ENCODE measurements around the gene DIS3L2.

GRCh38 chr2:232216028-232216427 lies 254.5 kb downstream of the DIS3L2 start:
- TF ChIP-seq POLR2AphosphoS5 (IDR thresholded peaks at IDR 0.05; ENCODE audit: borderline replicate concordance, low read depth, low read length) (no peak), EZH2 (IDR thresholded peaks at IDR 0.05) (no peak), FOXP2 (optimal IDR thresholded peaks at IDR 0.05; ENCODE audit: control extremely low read depth, extremely low read length, insufficient read depth) (no peak)
